HFFc6 (cell line): Measurements from ENCODE around the gene TMEM179. TPM values are rescaled to one million over a fixed set of nuclear protein-coding genes. Genes with fewer than 3 reads are reported as not detected.

ENCODE experiments used
- DNase-seq: peaks from one replicate; pipeline ENCODE4 v3.0.0-alpha.2; 2018
- H3K27ac Mint-ChIP-seq: 2 replicates; pipeline ENCODE4 v1.8.0; 2020; ENCODE audit warnings: mild to moderate bottlenecking, mixed read lengths
- H3K27me3 Mint-ChIP-seq: 2 replicates; pipeline ENCODE4 v1.8.0; 2021; ENCODE audit warnings: mild to moderate bottlenecking, moderate library complexity, mixed read lengths; ENCODE audit not compliant: insufficient read depth
- H3K36me3 Mint-ChIP-seq: 2 replicates; pipeline ENCODE4 v1.8.0; 2021; ENCODE audit warnings: low read depth, mixed read lengths
- H3K4me1 Mint-ChIP-seq: 2 replicates; pipeline ENCODE4 v1.8.0; 2020; ENCODE audit warnings: low read depth, mixed read lengths
- H3K4me3 Mint-ChIP-seq: 2 replicates; pipeline ENCODE4 v1.8.0; 2020; ENCODE audit warnings: mild to moderate bottlenecking, moderate library complexity, mixed read lengths
- H3K9me3 Mint-ChIP-seq: 2 replicates; pipeline ENCODE4 v1.8.0; 2020; ENCODE audit warnings: mild to moderate bottlenecking, mixed read lengths
- total RNA-seq, 6 experiments: library from RNA; stranded (reverse); fragmentation: NEBNext Ultra II Directional; extraction: Animal tissue kit (Norgen Biotek cat#: 25700); gene quantifications; 2 replicates in 1 of 6; 3 replicates in 5 of 6; pipeline ENCODE4 v1.2.3, GENCODE V29; 2021
- TF ChIP-seq, protein P1 (sequence below): fragments of 200-600 bp; sonication (generic); IDR thresholded peaks from 2 replicates; pipeline ENCODE4 v1.5.0; 2021; ENCODE audit warnings: antibody characterized with exemption, mild to moderate bottlenecking

Gene TMEM179
- total RNA-seq, 6 experiments from 2014 or later, result not detected

DNA sequence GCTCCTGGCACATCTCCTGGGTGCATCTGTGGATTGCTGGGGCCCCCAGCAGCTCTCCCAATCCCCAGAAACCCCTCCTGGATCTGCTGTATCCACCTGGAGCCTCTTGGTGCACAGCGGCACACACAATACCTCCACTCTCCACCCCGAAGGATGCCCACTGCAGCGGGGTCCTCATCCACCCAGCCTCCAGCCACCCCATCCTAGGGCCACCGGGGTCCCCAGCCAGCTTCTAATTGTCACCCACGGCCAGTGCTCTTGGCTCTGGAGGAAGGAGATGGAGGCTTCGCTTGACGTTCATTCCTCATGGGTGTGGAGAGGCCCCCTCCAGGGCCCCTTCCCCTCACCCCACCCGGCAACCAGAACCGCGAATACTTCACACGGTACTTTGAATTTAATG is 31.6 kb upstream of the TMEM179 start:
- TF ChIP-seq, protein P1, sequence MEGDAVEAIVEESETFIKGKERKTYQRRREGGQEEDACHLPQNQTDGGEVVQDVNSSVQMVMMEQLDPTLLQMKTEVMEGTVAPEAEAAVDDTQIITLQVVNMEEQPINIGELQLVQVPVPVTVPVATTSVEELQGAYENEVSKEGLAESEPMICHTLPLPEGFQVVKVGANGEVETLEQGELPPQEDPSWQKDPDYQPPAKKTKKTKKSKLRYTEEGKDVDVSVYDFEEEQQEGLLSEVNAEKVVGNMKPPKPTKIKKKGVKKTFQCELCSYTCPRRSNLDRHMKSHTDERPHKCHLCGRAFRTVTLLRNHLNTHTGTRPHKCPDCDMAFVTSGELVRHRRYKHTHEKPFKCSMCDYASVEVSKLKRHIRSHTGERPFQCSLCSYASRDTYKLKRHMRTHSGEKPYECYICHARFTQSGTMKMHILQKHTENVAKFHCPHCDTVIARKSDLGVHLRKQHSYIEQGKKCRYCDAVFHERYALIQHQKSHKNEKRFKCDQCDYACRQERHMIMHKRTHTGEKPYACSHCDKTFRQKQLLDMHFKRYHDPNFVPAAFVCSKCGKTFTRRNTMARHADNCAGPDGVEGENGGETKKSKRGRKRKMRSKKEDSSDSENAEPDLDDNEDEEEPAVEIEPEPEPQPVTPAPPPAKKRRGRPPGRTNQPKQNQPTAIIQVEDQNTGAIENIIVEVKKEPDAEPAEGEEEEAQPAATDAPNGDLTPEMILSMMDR, result no peak

DNA sequence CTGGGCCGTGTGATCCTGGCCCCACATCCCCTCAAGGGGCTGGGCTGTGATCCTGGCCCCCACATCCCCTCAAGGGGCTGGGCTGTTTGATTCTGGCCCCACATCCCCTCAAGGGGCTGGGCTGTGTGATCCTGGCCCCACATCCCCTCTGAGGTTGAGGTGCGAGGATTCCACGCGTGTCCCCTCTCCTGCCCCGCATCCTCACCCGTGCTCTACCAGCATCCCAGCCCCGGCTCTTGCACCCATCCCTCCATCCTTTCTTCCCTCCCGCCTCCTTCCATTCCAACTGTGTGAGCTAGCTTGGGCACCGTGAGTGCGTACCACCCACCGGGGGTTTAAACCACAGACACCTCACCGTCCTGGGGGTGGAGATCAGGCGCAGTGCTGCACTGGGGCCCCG is 31.1 kb upstream of the TMEM179 start:
- H3K4me3 Mint-ChIP-seq, result no peak overlapping the region
- no peaks in the 10 kb centered on the region for H3K36me3 Mint-ChIP-seq
- DNase-seq, result no peak
- H3K27ac Mint-ChIP-seq, result no peak overlapping the region
- H3K4me1 Mint-ChIP-seq, result no peaks in the 10 kb centered on the region
- TF ChIP-seq, protein P1, result no peak
- H3K9me3 Mint-ChIP-seq, result no peaks in the 10 kb centered on the region
- peaks cover 6% of the 10 kb centered on the region for H3K27me3 Mint-ChIP-seq

More for the DNA sequence above, 31.6 kb upstream of the TMEM179 start:
- no peak overlapping the region for H3K27ac Mint-ChIP-seq
- no peaks in the 10 kb centered on the region for H3K4me1 Mint-ChIP-seq
- H3K36me3 Mint-ChIP-seq, result no peaks in the 10 kb centered on the region
- no peak for DNase-seq
- H3K4me3 Mint-ChIP-seq, result no peak overlapping the region
- H3K27me3 Mint-ChIP-seq, result peaks cover 5% of the 10 kb centered on the region
- no peaks in the 10 kb centered on the region for H3K9me3 Mint-ChIP-seq

DNA sequence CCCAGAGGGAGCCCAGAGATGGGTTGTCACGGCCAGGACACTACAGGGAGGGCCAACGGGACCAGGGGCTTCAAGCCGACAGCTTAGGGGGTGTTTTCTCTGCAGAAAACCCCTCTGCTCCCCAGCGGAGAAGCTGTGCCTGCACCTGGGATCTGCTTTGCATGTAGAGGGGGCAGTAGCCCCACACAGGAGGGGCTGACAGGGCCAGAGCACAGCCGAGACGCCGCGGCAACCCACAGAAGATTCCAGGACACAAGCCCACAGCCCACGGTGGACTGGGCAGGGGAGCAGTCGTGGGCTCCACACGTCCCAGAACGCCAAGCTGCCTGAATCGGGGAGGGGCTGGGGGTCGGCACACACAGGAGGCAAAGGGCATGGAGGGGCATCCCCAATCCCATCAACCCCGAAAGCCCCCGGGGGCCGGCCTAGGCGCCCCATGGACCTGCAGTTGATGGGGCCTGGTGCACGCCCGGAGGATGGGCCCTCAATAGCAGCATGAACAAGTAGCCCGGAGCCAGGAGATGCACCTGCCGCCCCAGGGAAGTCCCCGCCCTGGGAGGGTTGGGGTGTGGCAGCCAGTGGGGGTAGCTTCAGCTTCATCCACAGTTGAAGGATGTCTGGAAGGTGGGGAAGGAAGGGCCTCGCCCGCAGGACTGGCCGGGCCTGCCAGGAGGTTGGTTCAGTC is 30.5 kb upstream of the TMEM179 start:
- no peak for DNase-seq
- H3K4me3 Mint-ChIP-seq, result no peak overlapping the region
- H3K36me3 Mint-ChIP-seq, result no peaks in the 10 kb centered on the region
- H3K27me3 Mint-ChIP-seq, result peaks cover 11% of the 10 kb centered on the region
- H3K9me3 Mint-ChIP-seq, result no peaks in the 10 kb centered on the region
- no peaks in the 10 kb centered on the region for H3K4me1 Mint-ChIP-seq
- TF ChIP-seq, protein P1, result no peak
- H3K27ac Mint-ChIP-seq, result no peak overlapping the region

DNA sequence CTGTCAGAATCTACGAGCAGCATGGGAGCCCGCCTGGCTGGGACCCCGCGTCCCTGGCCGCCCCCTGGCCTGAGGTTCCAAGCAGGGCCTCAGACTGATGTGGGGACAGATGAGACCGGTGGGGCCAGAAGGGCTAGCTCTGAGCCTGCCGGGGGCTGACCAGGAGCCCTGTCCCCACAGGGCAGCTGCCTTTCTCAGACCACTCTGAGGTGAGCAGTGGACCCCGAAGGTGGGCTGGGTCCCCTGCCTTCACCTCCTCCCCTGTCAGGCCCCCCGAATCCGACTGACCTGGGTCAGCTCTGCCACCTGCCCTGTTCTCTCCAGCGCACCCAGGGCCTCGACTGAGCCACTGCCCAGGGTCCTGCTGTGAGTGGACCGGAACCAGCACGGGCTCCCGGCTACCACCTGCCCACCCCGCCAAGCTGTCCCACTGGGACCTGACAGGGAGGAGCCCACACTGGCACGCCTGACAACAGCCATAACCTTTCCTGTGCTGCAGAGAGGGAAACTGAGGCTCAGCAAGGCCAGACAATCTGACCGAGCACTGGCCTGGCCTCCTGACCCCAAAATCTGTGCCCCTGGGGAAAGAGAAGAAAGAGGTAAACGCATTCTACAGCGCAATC is 29.7 kb upstream of the TMEM179 start:
- no peak for DNase-seq
- H3K9me3 Mint-ChIP-seq, result no peaks in the 10 kb centered on the region; the same call in 1 of the 2 replicates

DNA sequence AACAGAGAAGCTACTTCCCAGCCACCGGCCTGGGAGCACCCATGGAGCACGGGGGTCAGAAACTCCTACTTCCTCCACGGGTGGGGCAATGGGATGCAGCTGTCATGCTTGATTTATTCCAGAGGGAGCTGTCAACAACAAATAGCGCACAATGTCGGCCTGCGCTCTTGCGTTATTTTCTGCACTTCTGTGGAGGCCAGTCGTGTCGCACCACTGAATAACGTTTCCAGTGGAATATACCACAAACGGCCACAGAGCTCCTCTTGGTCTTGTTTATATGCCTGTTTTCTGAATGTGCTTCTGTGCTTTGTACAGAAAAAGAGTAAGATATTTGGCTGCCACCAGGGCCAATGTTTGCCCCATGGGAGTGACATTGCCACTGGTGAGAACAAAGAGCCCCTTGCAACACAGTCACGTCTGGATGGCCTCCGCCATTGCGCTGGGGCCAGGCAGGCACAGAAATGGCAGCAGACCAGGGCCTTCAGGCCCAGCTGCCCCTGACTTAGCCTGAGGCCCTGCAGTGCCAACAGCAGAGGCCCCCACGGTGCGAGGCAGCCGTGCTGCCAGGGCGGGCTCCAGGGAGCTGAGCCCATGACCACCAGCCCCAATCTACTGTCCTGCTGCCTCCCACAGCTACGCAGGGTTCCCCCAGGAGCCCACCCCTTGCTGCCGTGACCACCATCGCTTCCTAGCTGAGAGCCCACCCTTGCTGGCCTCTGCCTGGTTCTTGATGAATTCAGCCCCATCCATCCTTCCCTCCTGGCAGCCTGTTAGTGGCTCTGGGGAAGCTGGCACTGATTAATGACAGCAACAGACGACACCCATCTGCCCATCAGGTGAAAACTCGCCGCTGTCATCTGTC is 28.9 kb upstream of the TMEM179 start:
- H3K4me1 Mint-ChIP-seq, result no peaks in the 10 kb centered on the region
- no peaks in the 10 kb centered on the region; the same call in 1 of the 2 replicates for H3K9me3 Mint-ChIP-seq
- TF ChIP-seq, protein P1, result no peak
- DNase-seq, result no peak
- no peaks in the 10 kb centered on the region for H3K36me3 Mint-ChIP-seq
- H3K4me3 Mint-ChIP-seq, result no peak overlapping the region
- peaks cover 11% of the 10 kb centered on the region for H3K27me3 Mint-ChIP-seq
- H3K27ac Mint-ChIP-seq, result no peak overlapping the region

More for the DNA sequence above, 29.7 kb upstream of the TMEM179 start:
- TF ChIP-seq, protein P1, result no peak
- Mint-ChIP-seq H3K4me3 (no peak overlapping the region), H3K27ac (no peak overlapping the region), H3K36me3 (no peaks in the 10 kb centered on the region), H3K4me1 (no peaks in the 10 kb centered on the region), H3K27me3 (peaks cover 11% of the 10 kb centered on the region)
